ENCODE results near the gene PHC2.

GRCh38 chr1:33428661-33429060 lies 2.2 kb downstream of the PHC2 start:
- TF ChIP-seq CTCF (optimal IDR thresholded peaks at IDR 0.05 in 1 of 3, IDR thresholded peaks at IDR 0.05 in 1 of 3, conservative IDR thresholded peaks at IDR 0.05 in 1 of 3; ENCODE audit: extremely low read depth in 1 of 3, insufficient read depth in 2 of 3, low read length in 3 of 3) = no peak
- TF ChIP-seq EZH2 (IDR thresholded peaks at IDR 0.05; ENCODE audit: low read length) = no peak
